Measurements from ENCODE around the gene RPS3.

RPS3 gene

DNA sequence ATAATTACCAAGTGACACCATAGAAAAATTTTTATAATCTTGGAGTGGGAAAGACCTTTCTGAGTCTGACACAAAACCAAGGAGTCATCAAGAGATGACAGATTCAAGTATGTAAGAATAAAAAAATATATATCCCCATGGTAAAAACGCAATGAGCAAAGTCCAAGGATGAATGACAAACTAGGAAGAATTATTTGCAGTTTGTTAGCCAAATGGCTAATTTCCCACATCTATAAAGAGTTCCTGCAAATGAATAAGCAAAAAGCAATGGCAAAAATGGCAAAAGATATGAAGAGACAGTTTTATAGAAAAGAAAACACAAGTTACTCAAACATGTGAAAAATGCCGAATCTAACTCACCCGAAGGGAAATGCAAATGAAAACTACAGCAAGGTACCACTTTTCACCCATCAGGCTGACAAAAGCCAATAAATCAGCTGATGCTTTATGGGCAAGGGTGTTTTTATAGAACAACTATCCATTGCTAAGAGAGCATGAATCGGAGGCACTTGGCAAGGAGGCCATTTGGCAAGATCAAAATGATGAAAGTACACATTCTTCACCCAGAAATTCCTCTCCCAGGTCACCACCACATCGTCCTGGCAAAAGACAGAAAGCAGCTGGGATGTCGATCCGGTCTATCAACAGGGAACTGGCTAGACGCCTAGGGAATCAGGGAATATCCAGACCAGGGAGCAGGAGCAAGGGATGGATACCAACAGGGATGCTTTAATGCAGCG is 54.8 kb downstream of the RPS3 start:
- Histone ChIP-seq H3K27me3 (no peaks in the 10 kb centered on the region), H3K4me1 (no peaks in the 10 kb centered on the region), H3K36me3 (no peaks in the 10 kb centered on the region), H3K4me2 (no peak overlapping the region), H3K4me3 (no peak overlapping the region), H3K27ac (no peak overlapping the region), H3K9ac (no peak overlapping the region), H3K9me3 (no peaks in the 10 kb centered on the region), H4K20me1 (no peaks in the 10 kb centered on the region)
- no peak for TF ChIP-seq Cebpa-rat (IDR thresholded peaks at IDR 0.05)

DNA sequence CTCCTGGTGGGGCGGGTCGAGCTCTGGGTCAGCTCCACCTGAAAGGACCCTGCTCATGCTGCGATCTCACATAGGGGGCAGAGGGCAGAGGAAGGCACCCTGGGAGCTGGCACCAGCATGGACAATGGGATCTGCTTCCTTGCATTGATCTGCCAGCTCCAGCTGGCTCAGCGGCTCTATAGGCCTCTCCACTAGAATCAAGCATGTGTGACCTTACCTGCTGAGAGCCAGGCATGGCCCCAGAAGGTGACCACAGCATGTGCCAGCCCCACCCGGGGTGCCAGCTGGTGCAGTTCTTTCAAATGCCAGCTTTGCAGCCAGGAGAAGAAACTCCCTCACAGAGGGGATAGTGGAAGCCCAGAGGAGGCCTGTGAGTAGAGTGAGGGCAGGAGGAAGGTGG is 55.7 kb downstream of the RPS3 start:
- no peak overlapping the region for H3K9ac ChIP-seq
- H3K27ac ChIP-seq, result no peak overlapping the region
- H3K4me1 ChIP-seq, result no peaks in the 10 kb centered on the region
- H3K9me3 ChIP-seq, result no peaks in the 10 kb centered on the region
- TF ChIP-seq Cebpa-rat (IDR thresholded peaks at IDR 0.05), result no peak
- H4K20me1 ChIP-seq, result no peaks in the 10 kb centered on the region
- no peaks in the 10 kb centered on the region for H3K36me3 ChIP-seq
- no peak overlapping the region for H3K4me3 ChIP-seq
- no peaks in the 10 kb centered on the region for H3K27me3 ChIP-seq
- no peak overlapping the region for H3K4me2 ChIP-seq

Measured in BLaER1 (cell line).